Endometrial microvascular endothelial cells (primary cell): ENCODE data around the gene COL26A1. TPM values are rescaled to one million over a fixed set of nuclear protein-coding genes. Genes with fewer than 3 reads are reported as not detected.
"Not testable (repeated sequence)": the region's sequence is repeated elsewhere in the genome, so short reads cannot be mapped to it uniquely, and the experiment has no call there.

Experiments used
- in situ Hi-C: cut with HindIII; loops from 2 replicates; pipeline ENCODE4 v1.10.0; 2017; ENCODE audit warnings: low sequenced_read_pairs, low pct_unique_long_range_greater_than_20kb; ENCODE audit errors: inconsistent ontology term
- total RNA-seq: library from RNA; depleted of rRNA; stranded (reverse); fragments of >200 nt; gene quantifications from one replicate; pipeline ENCODE4 v1.2.3, GENCODE V29; 2015; ENCODE audit errors: inconsistent ontology term

COL26A1 gene
- total RNA-seq, result not detected

DNA sequence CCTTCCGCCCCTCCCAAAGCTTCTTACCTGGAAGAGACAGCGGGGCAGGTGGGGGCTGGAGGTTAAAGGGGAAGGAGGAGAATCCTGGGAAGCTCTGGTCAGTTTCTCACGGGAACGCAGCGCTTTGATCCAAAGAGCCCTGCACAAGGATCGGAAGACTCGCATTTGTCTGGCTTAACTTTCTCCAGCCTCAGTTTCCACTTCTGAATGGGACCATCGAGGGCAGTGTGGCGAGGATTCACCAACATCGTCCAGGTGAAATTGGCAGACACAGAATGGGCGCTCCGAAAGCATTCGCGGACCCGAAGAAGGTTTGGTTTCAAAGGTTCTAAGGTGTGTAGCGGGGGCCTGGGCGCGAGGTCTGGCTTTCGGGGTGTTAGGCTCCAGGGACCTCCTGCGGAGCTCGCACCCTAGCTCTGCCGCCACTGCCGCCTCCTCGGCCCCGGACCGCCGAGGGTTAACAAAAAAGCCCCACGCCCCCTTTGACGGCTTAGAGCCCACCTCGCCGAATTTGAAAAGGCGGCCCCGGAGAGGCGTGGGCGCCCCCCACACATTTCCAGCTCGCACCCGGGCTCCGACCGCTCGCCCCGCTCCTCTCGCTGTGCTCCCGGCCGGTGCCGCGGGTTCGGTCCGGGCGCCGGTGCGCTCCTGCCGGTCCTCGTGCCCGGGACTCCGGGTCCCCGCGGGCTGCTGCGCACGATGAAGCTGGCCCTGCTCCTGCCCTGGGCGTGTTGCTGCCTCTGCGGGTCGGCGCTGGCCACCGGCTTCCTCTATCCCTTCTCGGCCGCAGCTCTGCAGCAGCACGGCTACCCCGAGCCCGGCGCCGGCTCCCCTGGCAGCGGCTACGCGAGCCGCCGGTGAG, at the start of gene COL26A1:
TSS of gene COL26A1 (plus strand) at position 542 of the 862 bp plus-strand sequence. CDS start at position 700, 158 bp downstream.
- in situ Hi-C loops, result no loop called here

DNA sequence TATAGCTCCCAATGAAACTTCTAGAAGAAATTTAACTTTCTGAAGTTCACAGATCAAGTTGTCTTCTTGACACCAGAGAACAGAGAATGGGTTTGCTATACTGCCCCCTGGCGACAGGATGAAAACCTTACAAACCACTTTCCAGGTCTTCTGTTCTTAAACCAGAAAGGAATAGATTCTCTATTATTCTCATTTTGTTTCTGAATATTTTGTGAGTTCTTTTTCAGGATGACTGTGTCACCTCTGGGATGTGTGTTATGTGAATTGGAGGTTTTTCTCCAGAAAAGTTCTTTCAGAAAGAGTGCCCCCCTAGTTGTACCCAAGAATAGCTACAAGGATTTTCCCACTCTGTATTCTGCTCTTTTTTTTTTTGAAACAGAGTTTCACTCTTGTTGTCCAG, 47.3 kb upstream of the COL26A1 start:
- in situ Hi-C loops, result no loop called here

- in situ Hi-C loops, result no loop called here
Observed at GRCh38 chr7:101319401-101319800, 43.3 kb upstream of the COL26A1 start.

- in situ Hi-C loops, result no loop called here
Observed at GRCh38 chr7:101321491-101322401, 40.9 kb upstream of the COL26A1 start, which contains the start of gene IFT22. Gene IFT22, minus strand, starts transcription at chr7:101321812. Its CDS starts 103 bp downstream, at chr7:101321709.

GRCh38 chr7:101328159-101328558, 34.5 kb upstream of the COL26A1 start:
- in situ Hi-C loops, result no loop called here

DNA sequence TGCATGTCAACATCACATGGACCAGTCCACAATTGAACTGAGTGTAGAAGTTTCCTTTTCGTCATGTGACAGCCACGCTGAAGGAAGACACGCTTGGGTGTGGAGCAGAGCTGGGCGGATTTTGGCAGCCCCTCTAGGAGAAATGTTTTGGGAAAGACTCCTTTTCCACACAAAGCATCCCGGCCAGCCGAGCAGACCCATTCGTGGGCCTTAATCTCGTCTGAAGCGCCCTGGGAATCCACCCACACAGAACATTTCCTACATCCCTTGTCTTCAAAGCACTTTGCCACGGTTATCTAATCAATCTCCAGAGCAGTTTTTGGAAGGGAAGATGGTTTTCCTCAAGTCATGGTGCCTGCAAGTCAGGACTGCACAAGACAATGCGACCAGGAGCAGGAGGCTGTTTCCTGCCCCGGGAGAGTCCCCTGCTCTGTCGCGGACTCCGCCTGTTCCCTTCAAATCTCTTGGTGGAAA, 32.6 kb upstream of the COL26A1 start:
- in situ Hi-C loops, result no loop called here

DNA sequence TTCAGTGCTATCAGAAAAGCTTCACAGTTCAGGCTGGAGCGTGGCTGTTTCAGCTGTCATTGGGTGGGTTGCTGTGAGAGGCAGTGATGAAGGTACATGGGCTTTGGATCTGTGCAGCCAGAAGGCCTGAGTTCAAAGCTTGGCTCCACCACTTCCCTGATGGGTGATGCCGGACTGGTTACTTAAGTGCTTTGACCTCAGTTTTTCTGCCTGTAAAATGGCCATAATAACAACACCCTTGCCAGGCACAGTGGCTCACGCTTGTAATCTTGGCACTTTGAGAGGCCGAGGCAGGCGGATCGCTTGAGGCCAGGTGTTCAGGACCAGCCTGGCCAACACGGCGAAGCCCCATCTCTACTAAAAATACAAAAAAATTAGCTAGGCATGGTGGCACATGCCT, 30.6 kb upstream of the COL26A1 start:
- in situ Hi-C loops, result no loop called here

- in situ Hi-C loops, result no loop called here
Observed at GRCh38 chr7:101333912-101334311, 28.8 kb upstream of the COL26A1 start.

DNA sequence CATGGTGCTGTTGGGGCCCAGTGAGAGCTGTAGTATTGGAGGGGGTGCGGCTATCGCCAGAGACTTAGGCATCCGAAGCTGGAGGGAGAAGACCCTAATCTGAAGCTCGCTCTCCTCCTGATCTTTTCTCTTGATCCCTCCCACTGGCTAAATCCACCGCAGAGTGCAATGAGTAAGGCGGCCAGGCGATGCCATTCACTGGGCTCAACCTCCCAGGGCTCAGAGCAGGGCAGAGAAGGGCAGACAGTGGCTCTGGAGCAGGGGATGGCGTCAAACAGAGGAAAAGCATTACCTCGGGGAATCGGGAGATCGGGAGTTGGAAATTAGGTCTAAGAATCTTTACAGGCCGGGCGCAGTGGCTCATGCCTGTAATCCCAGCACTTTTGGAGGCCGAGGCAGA, 22.3 kb upstream of the COL26A1 start:
- in situ Hi-C loops, result no loop called here

GRCh38 chr7:101342892-101343291, 19.8 kb upstream of the COL26A1 start:
- in situ Hi-C loops, result no loop called here

DNA sequence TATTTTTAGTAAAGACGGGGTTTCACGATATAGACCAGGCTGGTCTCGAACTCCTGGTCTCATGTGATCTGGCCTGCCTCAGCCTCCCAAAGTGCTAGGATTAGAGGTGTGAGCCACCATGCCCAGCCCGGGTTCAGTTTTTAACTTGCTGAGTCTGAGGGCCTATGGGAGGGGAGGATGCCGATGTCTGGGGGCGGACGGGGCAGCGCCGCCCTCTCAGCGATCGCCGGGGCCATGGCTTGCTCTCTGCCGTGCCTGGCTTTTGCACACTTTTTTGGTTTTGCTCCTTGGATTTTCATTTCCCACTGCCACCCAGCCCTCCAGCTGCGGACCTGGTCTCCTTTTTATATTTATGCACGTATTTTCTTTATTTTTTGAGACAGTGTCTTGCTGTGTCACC, 15.2 kb upstream of the COL26A1 start:
- in situ Hi-C loops, result no loop called here

GRCh38 chr7:101348456-101349067, 14.1 kb upstream of the COL26A1 start:
- in situ Hi-C loops, result not testable (repeated sequence)

- in situ Hi-C loops, result not testable (repeated sequence)
Observed at GRCh38 chr7:101349300-101349699, 13.4 kb upstream of the COL26A1 start.

DNA sequence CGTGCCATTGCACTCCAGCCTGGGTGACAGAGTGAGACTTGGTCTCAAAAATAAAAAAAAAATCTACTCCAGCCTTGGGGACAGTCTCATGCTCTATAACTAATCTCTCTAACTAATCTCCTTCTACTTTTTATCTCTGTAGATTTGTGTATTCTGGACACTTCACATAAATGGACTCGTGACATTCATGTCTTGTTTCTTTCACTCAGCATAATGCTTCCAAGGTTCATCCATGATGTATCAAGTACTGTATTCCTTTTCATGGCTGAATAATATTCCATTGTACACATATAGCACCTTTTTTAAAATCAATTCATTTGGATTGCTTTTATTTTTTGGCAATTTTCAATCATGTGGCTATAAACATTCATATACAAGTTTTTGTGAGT, 9.8 kb upstream of the COL26A1 start:
- in situ Hi-C loops, result no loop called here

DNA sequence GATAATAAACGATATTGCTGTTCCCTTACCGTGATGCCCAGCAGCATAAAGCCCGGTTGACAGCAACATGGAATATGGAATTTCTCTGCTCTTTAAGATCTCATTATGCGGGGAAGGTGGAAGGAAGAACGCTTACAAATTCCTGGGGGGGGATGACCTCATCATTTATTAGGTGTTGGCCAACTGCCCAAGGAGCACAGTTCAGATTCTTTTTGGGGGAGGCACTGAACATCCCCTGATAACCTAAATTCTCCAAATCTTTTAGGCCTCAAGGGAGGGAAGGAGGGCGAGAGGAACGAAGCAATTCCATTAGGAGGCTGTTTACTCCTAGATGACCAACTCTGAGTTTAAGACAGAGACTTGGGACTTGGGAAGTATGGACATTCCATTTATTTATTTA, 5.2 kb upstream of the COL26A1 start:
- in situ Hi-C loops, result no loop called here

DNA sequence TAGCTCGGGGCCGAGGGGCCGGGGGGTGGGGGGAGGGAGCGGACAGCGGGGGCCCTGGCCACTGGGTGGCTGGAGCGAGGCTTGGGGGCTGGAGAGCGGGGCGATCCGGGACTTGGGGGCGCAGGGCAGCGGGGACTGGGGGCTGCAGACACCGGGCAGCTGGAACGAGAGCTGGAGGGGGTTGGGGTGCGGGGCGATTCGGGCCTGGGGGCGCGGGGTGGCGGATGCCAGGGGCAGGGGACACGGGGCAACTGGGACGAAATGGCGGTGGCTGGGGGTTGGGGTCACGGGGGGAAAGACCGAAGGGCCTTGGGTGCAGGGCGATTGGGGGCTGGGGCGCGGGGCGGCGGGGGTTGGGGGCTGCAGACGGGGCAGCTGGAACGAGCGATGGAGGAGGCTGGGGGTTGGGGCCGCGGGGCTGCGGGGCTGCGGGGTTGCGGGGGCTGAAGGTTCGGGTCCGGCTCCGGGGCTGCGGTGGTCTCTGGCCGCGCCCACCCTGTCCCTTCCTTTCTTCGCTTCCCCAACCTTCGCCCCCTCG, 590 bp downstream of the COL26A1 start:
- in situ Hi-C loops, result no loop called here

GRCh38 chr7:101363734-101364374, 1.2 kb downstream of the COL26A1 start:
- in situ Hi-C loops, result no loop called here

DNA sequence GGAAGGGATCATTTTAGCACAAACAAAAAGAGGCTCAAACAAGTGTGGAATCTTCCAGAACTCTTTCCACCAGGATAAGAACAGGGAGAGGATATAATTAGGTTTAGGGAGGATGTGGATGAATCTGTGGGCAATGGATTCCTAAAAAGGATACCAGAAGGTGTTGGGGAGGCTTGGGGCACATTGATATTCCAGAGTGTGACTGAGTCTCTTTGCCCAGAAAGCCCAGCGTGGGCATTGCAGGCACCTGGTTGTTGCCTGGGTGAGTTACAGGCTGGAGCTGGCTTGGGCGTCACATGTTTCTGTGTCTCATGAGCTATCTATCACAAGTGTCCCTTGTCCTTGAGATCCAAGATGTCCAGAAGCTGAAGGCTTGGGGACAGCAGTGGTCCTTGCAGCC, 3.3 kb downstream of the COL26A1 start:
- in situ Hi-C loops, result no loop called here
